Brain microvascular endothelial cell (primary cell): Measurements from ENCODE around the gene PLSCR4.
"Not testable (repeated sequence)": the region's sequence is repeated elsewhere in the genome, so short reads cannot be mapped to it uniquely, and the experiment has no call there.

Experiments
- DNase-seq: peaks from one replicate; pipeline ENCODE4 v3.0.0-alpha.2; 2020
- H3K27ac ChIP-seq: fragments of 250-450 bp; sonication (Bioruptor Pico); 2 replicates; pipeline ENCODE4 v1.5.1; 2020; ENCODE audit warnings: mild to moderate bottlenecking, moderate library complexity
- H3K27me3 ChIP-seq: fragments of 250-450 bp; sonication (Bioruptor Pico); replicated peaks from 2 replicates; pipeline ENCODE4 v1.5.1; 2020; ENCODE audit warnings: mild to moderate bottlenecking
- H3K36me3 ChIP-seq: fragments of 250-450 bp; sonication (Bioruptor Pico); replicated peaks from 2 replicates; pipeline ENCODE4 v1.5.1; 2020; ENCODE audit warnings: mild to moderate bottlenecking
- H3K4me3 ChIP-seq: 2 replicates; pipeline ENCODE4 v1.5.1; 2011; ENCODE audit warnings: low read depth, mild to moderate bottlenecking, control low read depth, low read length, moderate library complexity
- in situ Hi-C: cut with HindIII; loops from 2 replicates; pipeline ENCODE4 v1.10.0; 2017; ENCODE audit warnings: low sequenced_read_pairs, low pct_ligation_motif_present
- TF ChIP-seq, protein P1 (sequence below): IDR thresholded peaks from 2 replicates; pipeline ENCODE4 v1.5.1; 2011; ENCODE audit warnings: low read depth, mild to moderate bottlenecking, moderate library complexity, low read length, control low read depth, inconsistent platforms; ENCODE audit errors: missing control alignments

PLSCR4 gene

DNA sequence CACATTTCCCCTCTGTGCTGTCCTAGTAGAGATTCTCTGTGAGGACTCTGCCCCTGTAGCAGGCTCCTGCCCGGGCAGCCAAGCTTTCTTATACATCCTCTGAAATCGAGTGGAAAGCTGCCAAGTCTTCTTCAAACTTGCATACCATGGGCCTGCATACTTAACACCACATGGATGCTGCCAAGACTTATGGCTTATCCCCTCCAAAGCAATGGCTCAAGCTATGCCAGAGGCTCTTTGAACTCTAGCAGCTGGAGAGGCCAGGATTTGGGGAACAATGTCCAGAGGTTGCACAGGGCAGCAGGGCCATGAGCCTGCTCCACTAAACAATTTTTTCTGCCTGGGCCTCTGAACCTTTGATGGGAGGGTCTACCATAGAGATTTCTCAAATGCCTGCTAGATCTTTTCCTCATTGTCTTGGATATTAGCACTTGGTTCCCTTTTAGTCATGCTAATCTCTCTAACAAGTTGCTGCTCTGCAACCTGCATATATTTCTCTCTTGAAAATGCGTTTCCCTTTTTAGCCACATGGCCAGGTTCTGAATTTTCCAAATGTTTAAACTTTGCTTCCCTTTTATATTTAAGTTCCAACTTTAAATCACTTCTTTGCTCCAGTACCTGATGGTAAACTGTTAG lies 6.1 kb upstream of the PLSCR4 start:
- no peaks in the 10 kb centered on the region for H3K27me3 ChIP-seq
- DNase-seq, result no peak
- H3K36me3 ChIP-seq, result no peaks in the 10 kb centered on the region
- H3K4me3 ChIP-seq, result no peak overlapping the region
- in situ Hi-C loops, result no loop called here
- TF ChIP-seq, protein P1, sequence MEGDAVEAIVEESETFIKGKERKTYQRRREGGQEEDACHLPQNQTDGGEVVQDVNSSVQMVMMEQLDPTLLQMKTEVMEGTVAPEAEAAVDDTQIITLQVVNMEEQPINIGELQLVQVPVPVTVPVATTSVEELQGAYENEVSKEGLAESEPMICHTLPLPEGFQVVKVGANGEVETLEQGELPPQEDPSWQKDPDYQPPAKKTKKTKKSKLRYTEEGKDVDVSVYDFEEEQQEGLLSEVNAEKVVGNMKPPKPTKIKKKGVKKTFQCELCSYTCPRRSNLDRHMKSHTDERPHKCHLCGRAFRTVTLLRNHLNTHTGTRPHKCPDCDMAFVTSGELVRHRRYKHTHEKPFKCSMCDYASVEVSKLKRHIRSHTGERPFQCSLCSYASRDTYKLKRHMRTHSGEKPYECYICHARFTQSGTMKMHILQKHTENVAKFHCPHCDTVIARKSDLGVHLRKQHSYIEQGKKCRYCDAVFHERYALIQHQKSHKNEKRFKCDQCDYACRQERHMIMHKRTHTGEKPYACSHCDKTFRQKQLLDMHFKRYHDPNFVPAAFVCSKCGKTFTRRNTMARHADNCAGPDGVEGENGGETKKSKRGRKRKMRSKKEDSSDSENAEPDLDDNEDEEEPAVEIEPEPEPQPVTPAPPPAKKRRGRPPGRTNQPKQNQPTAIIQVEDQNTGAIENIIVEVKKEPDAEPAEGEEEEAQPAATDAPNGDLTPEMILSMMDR, result no peak
- no peak overlapping the region for H3K27ac ChIP-seq

DNA sequence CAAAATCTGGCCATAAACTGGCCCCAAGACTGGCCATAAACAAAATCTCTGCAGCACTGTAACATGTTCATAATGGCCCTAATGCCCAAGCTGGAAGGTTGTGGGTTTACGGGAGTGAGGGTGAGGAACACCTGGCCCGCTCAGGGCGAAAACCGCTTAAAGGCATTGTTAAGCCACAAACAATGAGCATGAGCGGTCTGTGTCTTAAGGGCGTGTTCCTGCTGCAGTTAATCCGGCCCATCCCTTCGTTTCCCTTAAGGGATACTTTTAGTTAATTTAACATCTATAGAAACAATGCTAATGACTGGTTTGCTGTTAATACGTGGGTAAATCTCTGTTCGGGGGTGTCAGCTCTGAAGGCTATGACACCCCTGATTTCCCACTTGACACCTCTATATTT lies 1.5 kb upstream of the PLSCR4 start:
- in situ Hi-C loops, H3K4me3 ChIP-seq, H3K27me3 ChIP-seq, DNase-seq, H3K27ac ChIP-seq, H3K36me3 ChIP-seq: not testable (repeated sequence)

DNA sequence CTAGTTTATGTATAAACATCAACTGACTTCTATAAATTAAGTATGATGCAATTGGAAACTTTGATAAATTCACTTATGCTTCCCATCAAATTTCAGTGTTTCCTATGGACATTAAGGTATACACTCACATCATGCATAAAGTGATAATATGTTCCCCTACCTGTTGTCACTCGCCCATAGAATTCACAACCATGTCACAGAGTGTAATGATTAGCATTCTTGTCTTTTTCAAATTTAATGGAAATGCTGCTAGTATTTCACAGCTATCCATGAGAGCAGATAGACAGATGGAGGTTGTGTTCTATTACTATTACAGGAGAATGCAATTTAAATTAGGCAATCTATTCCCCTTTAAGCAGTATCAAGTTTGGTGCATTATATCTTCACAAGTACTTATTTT lies 984 bp downstream of the PLSCR4 start:
- DNase-seq, result no peak
- TF ChIP-seq, protein P1, result no peak
- no peaks in the 10 kb centered on the region for H3K27me3 ChIP-seq
- peak overlapping the region; percentile 79 for H3K4me3 ChIP-seq
- H3K36me3 ChIP-seq, result no peaks in the 10 kb centered on the region
- peak overlapping the region; percentile 78 for H3K27ac ChIP-seq
- in situ Hi-C loops, result no loop called here

GRCh38 chr3:146247911-146248310 lies 3.0 kb downstream of the PLSCR4 start:
- in situ Hi-C loops, result no loop called here
- Histone ChIP-seq H3K27me3 (no peaks in the 10 kb centered on the region), H3K27ac (no peak overlapping the region), H3K4me3 (no peak overlapping the region), H3K36me3 (peaks cover 6% of the 10 kb centered on the region)
- TF ChIP-seq, protein P1, result no peak
- no peak for DNase-seq

GRCh38 chr3:146246526-146246925 lies 4.4 kb downstream of the PLSCR4 start:
- no peak overlapping the region for H3K4me3 ChIP-seq
- in situ Hi-C loops, result no loop called here

GRCh38 chr3:146243559-146243958 lies 7.3 kb downstream of the PLSCR4 start:
- TF ChIP-seq, protein P1, result no peak
- Histone ChIP-seq H3K36me3 (peaks cover 6% of the 10 kb centered on the region), H3K4me3 (no peak overlapping the region), H3K27ac (no peak overlapping the region), H3K27me3 (no peaks in the 10 kb centered on the region)
- in situ Hi-C loops, result no loop called here
- DNase-seq, result no peak

More at GRCh38 chr3:146246526-146246925, 4.4 kb downstream of the PLSCR4 start:
- no peak for DNase-seq
- TF ChIP-seq, protein P1, result no peak
- Histone ChIP-seq H3K27ac (no peak overlapping the region), H3K27me3 (no peaks in the 10 kb centered on the region), H3K36me3 (peaks cover 6% of the 10 kb centered on the region)
